GM12878 (cell line): ENCODE results near the gene FNDC3B. TPM values are rescaled to one million over a fixed set of nuclear protein-coding genes. Genes with fewer than 3 reads are reported as not detected.

ENCODE experiments used
- ATAC-seq: fragments of 200-7000 bp; cut with Tn5 transposase; 3 replicates; pipeline ENCODE4 v1.9.1; 2020; ENCODE audit warnings: mild to moderate bottlenecking, moderate library complexity
- BruUV-seq: library from RNA; stranded (reverse); fragments of 400-500 nt; replicated peaks from 2 replicates; lab custom pipeline; 2021; lab: Mats Ljungman, UMichigan
- CTCF ChIA-PET: fragments of 300-600 bp; sonication (Branson Sonifier 250); formaldehyde crosslinking; extraction: SDS; loops from one replicate; lab custom pipeline; 2021; ENCODE audit warnings: inconsistent platforms; lab: Yijun Ruan, JAX
- POLR2A ChIA-PET: fragments of 350-600 bp; formaldehyde crosslinking; extraction: SDS; loops from one replicate; lab custom pipeline; 2021; ENCODE audit warnings: inconsistent platforms; lab: Charles Lee
- RAD21 ChIA-PET: fragments of 300-600 bp; sonication (Branson Sonifier 250); formaldehyde crosslinking; loops from one replicate; lab custom pipeline; 2023; ENCODE audit warnings: antibody characterized with exemption; ENCODE audit not compliant: unreplicated experiment; lab: Charles Lee
- SMC1A ChIA-PET: fragments of 300-600 bp; sonication (Branson Sonifier 250); formaldehyde crosslinking; loops from one replicate; lab custom pipeline; 2023; ENCODE audit not compliant: unreplicated experiment, uncharacterized antibody; lab: Charles Lee
- DNase-seq: peaks from one replicate; pipeline ENCODE4 v3.0.0-alpha.2; 2011; ENCODE audit warnings: low read depth, low spot score
- FAIRE-seq: peaks from 3 replicates; lab custom pipeline; 2011; peaks lifted over from hg19 to GRCh38; lab: Jason Lieb, UNC
- H2AFZ ChIP-seq: 2 replicates; pipeline ENCODE4 v1.6.0; 2011; ENCODE audit warnings: low read depth, low read length, control low read depth; ENCODE audit not compliant: control insufficient read depth
- H3K27ac ChIP-seq: 2 replicates; pipeline ENCODE4 v1.5.1; 2011; ENCODE audit warnings: control low read depth; ENCODE audit not compliant: control insufficient read depth, insufficient read depth
- H3K27me3 ChIP-seq, 2 experiments: replicated peaks in 1 of 2; 2 replicates each; pipeline versions ENCODE4 v1.6.0 to v1.6.1; 2011; ENCODE audit warnings: low read length in 1 of 2; ENCODE audit not compliant: control insufficient read depth in 2 of 2, insufficient read depth in 2 of 2
- H3K36me3 ChIP-seq, 2 experiments: 2 replicates each; pipeline ENCODE4 v1.5.1; 2011; ENCODE audit warnings: low read length in 1 of 2; ENCODE audit not compliant: control insufficient read depth in 2 of 2, insufficient read depth in 2 of 2
- H3K4me1 ChIP-seq: 2 replicates; pipeline ENCODE4 v1.6.1; 2011; ENCODE audit warnings: mild to moderate bottlenecking, low read length, moderate library complexity, mixed read lengths; ENCODE audit not compliant: control insufficient read depth, insufficient read depth
- H3K4me2 ChIP-seq: 2 replicates; pipeline ENCODE4 v1.6.0; 2011; ENCODE audit warnings: control low read depth; ENCODE audit not compliant: control insufficient read depth, insufficient read depth
- H3K4me3 ChIP-seq: fragments of 200-600 bp; sonication (generic); 2 replicates; pipeline ENCODE4 v1.5.1; 2016
- H3K79me2 ChIP-seq: 2 replicates; pipeline ENCODE4 v1.6.0; 2011; ENCODE audit warnings: low read length; ENCODE audit not compliant: control insufficient read depth, insufficient read depth
- H3K9ac ChIP-seq: 2 replicates; pipeline ENCODE4 v1.8.0; 2011; ENCODE audit warnings: low read length, control low read depth, mixed read lengths; ENCODE audit not compliant: control insufficient read depth, insufficient read depth
- H3K9me3 ChIP-seq: replicated peaks from 3 replicates; pipeline ENCODE4 v1.5.1; 2011; ENCODE audit warnings: mild to moderate bottlenecking, low read length; ENCODE audit not compliant: control insufficient read depth, insufficient read depth
- H4K20me1 ChIP-seq: 2 replicates; pipeline ENCODE4 v1.6.0; 2011; ENCODE audit not compliant: control insufficient read depth, insufficient read depth
- ATF2 ChIP-seq: IDR thresholded peaks from 2 replicates; pipeline ENCODE4 v1.6.1; 2012; ENCODE audit warnings: low read length, inconsistent platforms
- IKZF1 ChIP-seq: fragments of 450-650 bp; conservative IDR thresholded peaks from 2 replicates; pipeline ENCODE4 v1.6.1; 2017; ENCODE audit warnings: antibody characterized with exemption, mild to moderate bottlenecking
- PKNOX1 ChIP-seq: fragments of 450-650 bp; IDR thresholded peaks from 2 replicates; pipeline ENCODE4 v1.6.1; 2016; ENCODE audit warnings: mild to moderate bottlenecking
- RELA ChIP-seq: fragments of 450-650 bp; IDR thresholded peaks from 2 replicates; pipeline ENCODE4 v1.8.0; 2014; ENCODE audit warnings: borderline replicate concordance; ENCODE audit not compliant: partially characterized antibody
- WRNIP1 ChIP-seq: IDR thresholded peaks from 2 replicates; pipeline ENCODE4 v1.6.1; 2011; ENCODE audit warnings: low read depth, low read length, improper control_type of control experiment, borderline replicate concordance
- WGBS: methylation state at CpG from one replicate; pipeline ENCODE4 v1.1.6; 2016; ENCODE audit warnings: low lambda C conversion rate; ENCODE audit not compliant: insufficient replicate concordance, insufficient coverage; ENCODE audit errors: missing lambda C conversion rate; 5-methylcytosine and 5-hydroxymethylcytosine counted together
- in situ Hi-C: fragments of 300-500 bp; cut with MboI; formaldehyde crosslinking; loops from 9 replicates; pipeline ENCODE4 v1.14.3; 2018; ENCODE audit warnings: mixed read lengths
- intact Hi-C: fragments of 100-400 bp; cut with micrococcal nuclease; formaldehyde crosslinking; loops from one replicate; pipeline ENCODE4 v1.14.2; 2022; ENCODE audit not compliant: unreplicated experiment
- polyA plus RNA-seq, 11 experiments: library from polyadenylated mRNA; depleted of rRNA in 4 of 11; unstranded in 6 of 11; stranded (reverse) in 5 of 11; fragments of >200 nt; fragmentation: Nextera tagmentation in 4 of 11; fragmentation: Illumina TruSeq in 1 of 11; extraction: Ambion mirVana in 4 of 11; extraction: Trizol in 1 of 11; gene quantifications; 1 replicate in 1 of 11; 2 replicates in 10 of 11; pipeline versions ENCODE4 v1.2.1 to v1.2.3, GENCODE V29; 2011 to 2016; ENCODE audit warnings: inconsistent platforms in 2 of 11, missing spikeins in 2 of 11, low read depth in 1 of 11
- total RNA-seq, 4 experiments: library from RNA; depleted of rRNA in 3 of 4; stranded (reverse); fragments of >200 nt in 3 of 4; fragmentation: Illumina TruSeq in 1 of 4; extraction: Trizol in 1 of 4; gene quantifications; 2 replicates each; pipeline versions ENCODE4 v1.2.1 to v1.2.3, GENCODE V29; 2013 to 2021

Gene FNDC3B
- total and polyA plus RNA-seq, 10 of the 15 experiments (the other 5 are each of a cell fraction or from before 2014, with no cell fraction given) = 7.9 to 35.0 (median 18.5) TPM

GRCh38 chr3:172038798-172039435 is 461 bp upstream of the FNDC3B start:
- DNase-seq = no peak
- Histone ChIP-seq H3K4me3 (peak overlapping the region; percentile 91; the same call in 1 of the 2 replicates), H3K9me3 (no peaks in the 10 kb centered on the region; the same call in 2 of the 3 replicates), H3K9ac (peak overlapping the region; percentile 95; the same call in 1 of the 2 replicates), H4K20me1 (no peaks in the 10 kb centered on the region), H3K4me2 (peak overlapping the region; percentile 60; the same call in 1 of the 2 replicates), H3K27ac (peak overlapping the region; percentile 93), H3K27me3 (no peaks in the 10 kb centered on the region), H3K36me3 (no peaks in the 10 kb centered on the region), H3K4me1 (peaks cover 24% of the 10 kb centered on the region), H2AFZ (peak overlapping the region; percentile 49; the same call in 1 of the 2 replicates), H3K79me2 (peaks cover 45% of the 10 kb centered on the region)
- TF ChIP-seq PKNOX1 (no peak), RELA (no peak), IKZF1 (no peak), ATF2 (peak; percentile 28; the same call in 1 of the 2 replicates), WRNIP1 (0 out of 2 replicates have a peak, but pooled peaks have one; percentile 49)
- ChIA-PET CTCF (interaction anchor here (0.6 to 2.1 kb wide), 5 partner anchors 15 to 293 kb away, joined by 3 to 8 read pairs (median 3); no protein-coding TSS in a partner anchor), POLR2A (interaction anchor here (0.5 to 2.4 kb wide), 11 partner anchors 8 to 279 kb away, joined by 3 to 16 read pairs (median 4); no protein-coding TSS in a partner anchor), SMC1A (interaction anchor here (0.7 to 4.5 kb wide), 17 partner anchors 13 to 279 kb away, joined by 3 to 20 read pairs (median 4); no protein-coding TSS in a partner anchor), RAD21 (interaction anchor here (0.6 to 2.5 kb wide), 22 partner anchors 11 to 303 kb away, joined by 3 to 15 read pairs (median 4); no protein-coding TSS in a partner anchor)
- in situ Hi-C loops (no loop called here), intact Hi-C loops (loop anchor here (1.0 to 10.0 kb wide), 6 partner anchors 68 to 303 kb away; partner anchors contain the start of gene TMEM212)
- no peak for ATAC-seq
- 48% methylated on average over 10 of the region's 12 CpGs for WGBS
- no peak for FAIRE-seq
- no TSS peak for BruUV-seq
